Ramos (cell line): Measurements from ENCODE around the gene PYDC1.
"Not testable (repeated sequence)": the region's sequence is repeated elsewhere in the genome, so short reads cannot be mapped to it uniquely, and the experiment has no call there.

Experiments used
- in situ Hi-C: fragments of 300-500 bp; cut with MboI; formaldehyde crosslinking; loops from one replicate; pipeline ENCODE4 v1.14.3; 2022; ENCODE audit warnings: low sequenced_read_pairs; ENCODE audit not compliant: unreplicated experiment

The PYDC1 gene

DNA sequence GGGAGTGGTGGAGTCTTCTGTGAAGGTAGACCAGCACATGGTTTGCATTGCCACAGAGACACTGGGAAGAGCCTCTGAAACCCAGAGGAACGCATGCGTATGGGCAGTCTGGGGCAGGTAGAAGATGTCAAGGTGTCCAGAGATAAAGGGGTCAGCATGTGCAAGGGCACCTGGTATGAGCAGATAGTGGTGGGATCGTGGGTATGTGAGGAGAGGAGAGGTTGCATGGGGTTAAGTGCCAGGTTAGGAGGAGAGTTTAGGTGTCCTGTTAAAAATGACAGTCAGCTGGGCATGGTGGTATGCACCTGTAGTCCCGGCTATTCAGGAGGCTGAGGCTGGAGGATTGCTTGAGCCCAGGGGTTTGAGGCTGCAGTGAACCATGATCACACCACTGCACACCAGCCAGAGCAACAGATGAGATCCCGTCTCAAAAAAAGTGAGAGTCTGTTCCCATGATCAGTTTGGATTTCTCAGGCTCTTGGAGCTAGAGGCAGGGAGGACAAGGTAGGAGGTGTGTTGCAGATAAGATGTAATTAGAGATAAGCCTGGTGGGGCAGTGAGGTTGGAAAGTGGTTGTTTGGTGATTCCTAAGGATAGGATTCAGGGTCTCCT lies 17.4 kb downstream of the PYDC1 start:
- in situ Hi-C loops = no loop called here

GRCh38 chr16:31198207-31198882 lies 18.6 kb downstream of the PYDC1 start:
- in situ Hi-C loops = no loop called here

DNA sequence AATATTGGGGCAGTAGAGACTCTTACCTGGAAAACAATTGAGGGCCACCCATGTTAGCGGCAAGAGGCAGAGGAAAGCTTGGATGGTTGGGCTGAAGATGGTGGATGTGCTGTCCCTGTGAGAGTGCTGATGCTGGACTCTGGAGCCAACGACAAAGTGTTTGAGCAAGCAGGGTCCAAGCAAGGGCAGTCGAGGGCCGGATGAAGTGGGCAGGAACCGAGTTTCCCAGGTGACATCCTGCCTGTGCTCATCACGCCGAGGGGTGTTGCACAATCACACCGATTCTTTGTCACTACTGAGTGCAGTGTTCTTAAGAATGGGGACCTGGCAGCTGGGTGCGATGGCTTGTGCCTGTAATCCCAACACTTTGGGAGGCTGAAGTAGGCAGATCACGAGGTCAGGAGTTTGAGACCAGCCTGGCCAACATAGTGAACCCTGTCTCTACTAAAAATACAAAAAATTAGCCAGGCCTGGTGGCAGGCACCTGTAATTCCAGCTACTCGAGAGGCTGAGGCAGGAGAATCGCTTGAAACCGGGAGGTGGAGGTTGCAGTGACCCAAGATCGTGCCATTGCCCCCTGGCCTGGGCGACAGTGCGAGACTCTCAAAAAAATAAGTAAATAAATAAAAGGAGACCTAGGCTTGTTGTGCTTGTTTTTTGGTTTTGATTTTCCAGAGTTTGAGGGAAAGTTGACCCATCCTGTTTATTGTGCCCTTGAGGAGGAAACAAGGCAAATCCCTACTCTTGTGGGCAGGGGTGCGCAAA lies 20.4 kb downstream of the PYDC1 start:
- in situ Hi-C loops = no loop called here

DNA sequence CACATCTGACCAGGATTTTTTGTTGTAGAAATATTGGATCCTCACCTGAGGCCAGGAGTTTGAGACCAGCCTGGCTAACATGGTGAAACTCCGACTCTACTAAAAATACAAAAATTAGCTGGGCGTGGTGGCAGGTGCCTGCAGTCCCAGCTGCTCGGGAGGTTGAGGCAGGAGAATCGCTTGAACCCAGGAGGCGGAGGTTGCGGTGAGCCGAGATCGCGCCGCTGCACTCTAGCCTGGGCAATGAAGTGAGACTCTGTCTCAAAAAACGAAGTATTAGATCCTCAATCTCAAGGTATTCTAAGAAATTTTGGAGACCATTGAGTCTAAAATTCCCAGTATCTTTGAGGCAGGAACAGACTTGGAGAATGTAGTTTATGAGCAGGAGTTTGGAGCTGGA lies 21.1 kb downstream of the PYDC1 start:
- in situ Hi-C loops = not testable (repeated sequence)

GRCh38 chr16:31194898-31195297 lies 22.0 kb downstream of the PYDC1 start:
- in situ Hi-C loops = no loop called here

DNA sequence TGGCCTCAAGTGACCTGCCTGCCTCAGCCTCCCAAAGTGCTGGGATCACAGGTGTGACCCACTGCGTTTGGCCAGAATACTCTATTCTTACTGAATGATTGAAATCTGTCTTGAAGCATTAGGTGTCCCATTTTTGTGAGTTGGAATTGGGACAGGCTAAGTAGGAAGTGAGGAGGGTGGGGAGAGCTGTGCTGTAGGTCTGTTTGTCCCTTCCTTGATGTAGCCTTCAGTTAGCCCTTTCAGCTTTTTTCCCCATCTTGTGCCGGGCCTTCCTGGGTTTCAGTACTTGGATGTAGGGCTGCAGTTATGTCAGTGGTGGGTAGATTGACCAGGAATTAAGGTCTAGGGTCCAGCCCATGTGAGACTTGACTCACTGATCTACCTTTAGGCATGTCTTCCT lies 23.1 kb downstream of the PYDC1 start:
- in situ Hi-C loops = no loop called here

DNA sequence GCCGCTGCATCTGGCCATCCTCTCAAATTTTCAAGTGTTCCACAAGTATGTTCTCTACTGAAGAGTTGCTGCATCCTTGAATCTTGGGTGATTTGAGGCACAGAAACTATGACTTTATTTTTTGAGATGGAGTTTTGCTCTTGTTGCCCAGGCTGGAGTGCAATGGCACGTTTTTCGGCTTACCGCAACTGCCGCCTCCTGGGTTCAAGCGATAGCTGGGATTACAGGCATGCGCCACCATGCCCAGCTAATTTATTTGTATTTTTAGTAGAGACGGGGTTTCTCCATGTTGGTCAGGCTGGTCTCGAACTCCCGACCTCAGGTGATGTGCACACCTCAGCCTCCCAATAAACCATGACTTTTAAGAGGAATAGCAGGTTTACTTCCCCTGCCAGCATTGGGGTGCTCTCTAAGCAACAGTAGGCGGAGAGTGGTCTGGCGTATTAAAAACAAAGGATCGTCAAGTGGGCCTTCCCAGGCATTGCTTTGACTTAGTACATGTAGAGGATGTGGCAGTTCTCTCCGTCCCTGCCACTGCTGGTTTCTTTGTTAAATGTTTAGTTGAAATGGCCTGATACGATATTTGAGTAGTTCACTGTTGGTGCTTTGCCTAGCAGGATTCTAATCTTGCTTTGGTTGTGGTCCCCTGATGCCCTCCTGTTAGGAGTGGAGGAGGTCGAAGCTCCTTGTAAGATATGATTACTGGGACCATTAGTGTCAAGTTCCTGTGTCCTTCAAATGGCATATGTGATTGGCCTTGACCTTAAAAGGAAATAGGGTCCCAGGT lies 23.9 kb downstream of the PYDC1 start:
- in situ Hi-C loops = no loop called here

DNA sequence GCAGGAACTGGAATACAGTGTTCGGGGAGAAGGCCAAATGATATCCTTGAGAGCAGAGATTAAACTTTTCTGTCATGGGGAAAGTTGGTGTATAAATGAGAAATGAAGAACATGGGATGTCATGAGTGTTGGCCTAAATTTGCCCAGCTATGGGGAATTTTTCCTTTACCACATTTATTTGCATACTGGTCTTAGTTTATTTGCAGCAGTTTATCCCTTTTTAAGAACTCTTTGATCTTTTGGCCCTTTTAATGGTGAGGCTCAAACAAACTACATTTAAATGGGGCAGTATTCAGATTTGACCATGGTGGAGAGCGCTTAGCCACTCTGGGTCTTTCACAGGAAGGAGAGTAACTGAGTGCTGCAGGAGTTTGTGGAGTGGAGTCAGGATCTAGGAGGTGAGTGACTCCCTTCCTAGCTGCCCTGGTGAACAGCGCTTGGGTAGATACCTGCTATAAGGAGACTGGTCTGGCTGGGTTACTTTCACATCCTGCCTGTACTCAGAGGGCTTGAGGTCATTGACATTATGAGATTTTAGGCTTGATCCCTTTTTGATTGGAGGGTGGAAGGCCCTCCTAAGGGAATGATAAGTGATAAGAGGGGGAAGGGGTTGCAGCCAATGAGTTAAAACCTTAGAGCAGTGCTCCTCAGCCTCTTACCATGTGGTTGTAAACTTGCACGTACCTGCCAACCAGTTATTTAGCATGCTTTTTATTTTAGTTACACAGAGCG lies 25.1 kb downstream of the PYDC1 start:
- in situ Hi-C loops = no loop called here

DNA sequence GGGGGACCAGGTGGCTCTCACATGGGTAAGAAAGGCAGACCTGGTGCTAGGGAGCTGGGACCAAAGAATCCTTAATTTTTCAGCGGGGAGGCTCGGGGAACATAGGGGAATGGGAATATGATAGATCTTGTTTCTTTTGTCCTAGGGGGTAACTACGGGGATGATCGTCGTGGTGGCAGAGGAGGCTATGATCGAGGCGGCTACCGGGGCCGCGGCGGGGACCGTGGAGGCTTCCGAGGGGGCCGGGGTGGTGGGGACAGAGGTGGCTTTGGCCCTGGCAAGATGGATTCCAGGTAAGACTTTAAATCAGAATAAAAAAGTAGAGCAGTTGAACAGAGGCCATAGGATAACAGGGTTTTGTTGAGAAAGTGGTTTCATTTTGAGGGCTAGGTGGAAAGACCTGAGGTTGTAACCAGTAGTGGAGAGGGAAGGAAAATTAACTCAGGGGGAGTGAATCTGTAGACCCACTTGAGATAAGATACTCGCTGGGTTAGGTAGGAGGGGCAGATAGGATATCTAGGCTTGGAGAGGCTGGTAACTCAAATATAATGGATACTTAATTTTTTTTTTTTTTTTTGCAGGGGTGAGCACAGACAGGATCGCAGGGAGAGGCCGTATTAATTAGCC lies 26.0 kb downstream of the PYDC1 start:
- in situ Hi-C loops = no loop called here

DNA sequence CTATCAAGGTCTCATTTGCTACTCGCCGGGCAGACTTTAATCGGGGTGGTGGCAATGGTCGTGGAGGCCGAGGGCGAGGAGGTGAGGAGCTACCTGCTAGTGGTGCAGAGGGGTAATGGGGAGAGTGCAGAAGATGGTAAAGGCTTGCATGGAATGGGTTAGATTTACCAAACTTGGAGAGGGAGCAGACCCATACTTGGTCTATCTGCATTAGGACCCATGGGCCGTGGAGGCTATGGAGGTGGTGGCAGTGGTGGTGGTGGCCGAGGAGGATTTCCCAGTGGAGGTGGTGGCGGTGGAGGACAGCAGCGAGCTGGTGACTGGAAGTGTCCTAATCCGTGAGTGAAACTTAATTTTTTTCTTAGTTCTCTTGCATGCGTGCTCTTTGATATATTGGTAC lies 26.9 kb downstream of the PYDC1 start:
- in situ Hi-C loops = no loop called here

DNA sequence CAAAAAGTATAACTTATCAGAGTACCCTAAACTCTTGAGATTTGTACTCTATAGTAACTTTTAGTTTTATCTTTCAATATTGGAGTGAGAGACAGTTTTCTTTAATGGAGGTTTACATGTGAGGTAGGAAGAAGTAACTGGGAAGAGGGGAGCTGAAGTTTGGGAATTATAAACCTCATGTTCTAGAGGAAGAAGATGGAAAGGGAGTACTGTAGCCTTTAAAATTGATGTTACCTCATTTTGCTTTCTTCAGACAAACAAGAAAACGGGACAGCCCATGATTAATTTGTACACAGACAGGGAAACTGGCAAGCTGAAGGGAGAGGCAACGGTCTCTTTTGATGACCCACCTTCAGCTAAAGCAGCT lies 27.5 kb downstream of the PYDC1 start:
- in situ Hi-C loops = no loop called here

- in situ Hi-C loops = no loop called here
These were observed 28.2 kb downstream of the PYDC1 start for GRCh38 chr16:31188450-31189411.

- in situ Hi-C loops = no loop called here
These were observed 29.1 kb downstream of the PYDC1 start for GRCh38 chr16:31187808-31188189.

GRCh38 chr16:31186930-31187807 lies 29.8 kb downstream of the PYDC1 start:
- in situ Hi-C loops = no loop called here

DNA sequence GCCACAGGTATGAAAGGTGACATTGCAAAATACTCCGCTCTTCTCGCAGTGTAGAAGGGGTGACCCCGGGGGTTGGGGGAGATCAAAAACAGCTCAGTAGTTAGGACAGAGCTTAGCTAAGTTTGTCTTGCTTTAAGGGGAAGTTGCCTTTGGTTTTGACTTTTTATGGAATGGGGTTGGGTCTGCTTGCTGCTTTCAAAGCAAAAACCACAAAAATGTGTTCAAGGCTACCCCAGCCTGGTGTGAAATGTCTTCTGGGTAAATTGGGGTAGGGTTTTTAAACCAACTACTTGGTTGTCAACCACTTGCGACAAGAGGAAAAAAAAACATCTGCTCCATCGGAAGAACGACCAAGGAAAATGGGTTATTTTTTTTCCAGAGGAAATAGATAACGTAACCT lies 30.8 kb downstream of the PYDC1 start:
- in situ Hi-C loops = no loop called here

- in situ Hi-C loops = no loop called here
These were observed 31.6 kb downstream of the PYDC1 start for GRCh38 chr16:31185339-31185738.

DNA sequence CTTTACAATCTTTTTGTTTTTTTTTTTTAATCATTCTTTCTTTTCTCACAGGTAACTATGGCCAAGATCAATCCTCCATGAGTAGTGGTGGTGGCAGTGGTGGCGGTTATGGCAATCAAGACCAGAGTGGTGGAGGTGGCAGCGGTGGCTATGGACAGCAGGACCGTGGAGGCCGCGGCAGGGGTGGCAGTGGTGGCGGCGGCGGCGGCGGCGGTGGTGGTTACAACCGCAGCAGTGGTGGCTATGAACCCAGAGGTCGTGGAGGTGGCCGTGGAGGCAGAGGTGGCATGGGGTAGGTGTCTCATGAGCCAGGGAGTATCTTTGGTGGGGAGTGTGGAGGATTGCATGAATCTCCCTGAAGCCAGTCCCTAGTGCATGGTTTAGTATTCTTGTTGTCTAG lies 32.0 kb downstream of the PYDC1 start:
- in situ Hi-C loops = no loop called here
